H1 (cell line): ENCODE measurements around the gene GABRG3. TPM values are rescaled to one million over a fixed set of nuclear protein-coding genes. Genes with fewer than 3 reads are reported as not detected.

ENCODE experiments used
- CTCF ChIA-PET: fragments of 300-600 bp; sonication (Branson Sonifier 250); formaldehyde crosslinking; loops from one replicate; lab custom pipeline; 2021; ENCODE audit not compliant: partially characterized antibody; lab: Charles Lee
- POLR2A ChIA-PET: fragments of 300-600 bp; sonication (Branson Sonifier 250); formaldehyde crosslinking; loops from one replicate; lab custom pipeline; 2021; ENCODE audit warnings: inconsistent platforms; ENCODE audit not compliant: partially characterized antibody; lab: Charles Lee
- DNase-seq, 2 experiments: peaks; one replicate each; pipeline versions ENCODE4 v3.0.0 to v3.0.0-alpha.2; 2010 to 2022; ENCODE audit warnings: low spot score in 2 of 2, low read depth in 1 of 2, mixed read lengths in 1 of 2
- FAIRE-seq: peaks from 2 replicates; lab custom pipeline; 2011; peaks lifted over from hg19 to GRCh38; lab: Jason Lieb, UNC
- H2AFZ ChIP-seq: 2 replicates; pipeline ENCODE4 v1.8.1; 2012; ENCODE audit warnings: low read length, inconsistent platforms
- H2AK5ac ChIP-seq: 2 replicates; pipeline ENCODE4 v1.6.1; 2013; ENCODE audit warnings: low read depth, low read length
- H2BK120ac ChIP-seq: replicated peaks from 2 replicates; pipeline ENCODE3; 2013; ENCODE audit warnings: low read depth, low read length, inconsistent platforms
- H2BK12ac ChIP-seq: 2 replicates; pipeline ENCODE4 v1.6.1; 2013; ENCODE audit warnings: low read depth, low read length
- H2BK15ac ChIP-seq: 2 replicates; pipeline ENCODE4 v1.6.1; 2013; ENCODE audit warnings: low read length
- H2BK20ac ChIP-seq: 2 replicates; pipeline ENCODE4 v1.6.1; 2013; ENCODE audit warnings: low read length
- H2BK5ac ChIP-seq: 2 replicates; pipeline ENCODE4 v1.6.1; 2013; ENCODE audit warnings: low read depth, low read length
- H3K14ac ChIP-seq: 2 replicates; pipeline ENCODE4 v1.6.1; 2013; ENCODE audit warnings: inconsistent platforms; ENCODE audit not compliant: insufficient read length
- H3K18ac ChIP-seq: 2 replicates; pipeline ENCODE4 v1.6.1; 2013; ENCODE audit warnings: low read length; ENCODE audit errors: extremely low read depth
- H3K23ac ChIP-seq: 2 replicates; pipeline ENCODE4 v1.6.1; 2013; ENCODE audit warnings: inconsistent platforms; ENCODE audit not compliant: insufficient read length
- H3K23me2 ChIP-seq: 2 replicates; pipeline ENCODE4 v1.6.1; 2013; ENCODE audit warnings: low read depth, low read length
- H3K27ac ChIP-seq: 2 replicates; pipeline ENCODE4 v1.6.1; 2011; ENCODE audit warnings: low read depth, low read length, inconsistent platforms
- H3K27me3 ChIP-seq, 4 experiments: replicated peaks in 1 of 4; 1 replicate in 1 of 4; 2 replicates in 3 of 4; pipeline versions ENCODE4 v1.6.1 to v1.8.1; 2011 to 2013; ENCODE audit warnings: low read length in 3 of 4, mild to moderate bottlenecking in 3 of 4, inconsistent platforms in 2 of 4, mixed read lengths in 2 of 4, moderate library complexity in 1 of 4; ENCODE audit not compliant: control insufficient read depth in 3 of 4, insufficient read depth in 3 of 4; ENCODE audit errors: extremely low read depth in 1 of 4
- H3K36me3 ChIP-seq, 4 experiments: 2 replicates each; pipeline versions ENCODE4 v1.6.1 to v1.8.1; 2011 to 2013; ENCODE audit warnings: mild to moderate bottlenecking in 4 of 4, low read length in 3 of 4, moderate library complexity in 2 of 4, control low read depth in 1 of 4, inconsistent platforms in 1 of 4; ENCODE audit not compliant: insufficient read depth in 4 of 4, control insufficient read depth in 2 of 4
- H3K4ac ChIP-seq: replicated peaks from 2 replicates; pipeline ENCODE3; 2013; ENCODE audit warnings: low read length, low read depth, mixed read lengths, inconsistent platforms; ENCODE audit not compliant: insufficient read length
- H3K4me1 ChIP-seq, 4 experiments: replicated peaks in 1 of 4; 1 replicate in 1 of 4; 2 replicates in 3 of 4; pipeline versions ENCODE4 v1.6.1 to v1.8.1; 2011 to 2013; ENCODE audit warnings: low read length in 3 of 4, inconsistent platforms in 2 of 4, mixed read lengths in 1 of 4; ENCODE audit not compliant: insufficient read depth in 4 of 4, control insufficient read depth in 3 of 4
- H3K4me2 ChIP-seq, 2 experiments: 2 replicates each; pipeline versions ENCODE4 v1.6.1 to v1.8.1; 2011 to 2013; ENCODE audit warnings: low read depth in 2 of 2, low read length in 2 of 2, control low read depth in 1 of 2, inconsistent platforms in 1 of 2, mild to moderate bottlenecking in 1 of 2; ENCODE audit not compliant: insufficient read depth in 1 of 2
- H3K4me3 ChIP-seq, 4 experiments: fragments of 200-600, 300-600 bp in 1 of 4; sonication (generic), shearing (Covaris generic), sonication (Bioruptor Twin) in 1 of 4; 2 replicates each; pipeline versions ENCODE4 v1.5.1 to v1.8.1; 2011 to 2016; ENCODE audit warnings: low read length in 4 of 4, low read depth in 3 of 4, control low read depth in 2 of 4, inconsistent platforms in 2 of 4, mild to moderate bottlenecking in 2 of 4, mixed read lengths in 1 of 4, moderate library complexity in 1 of 4; ENCODE audit not compliant: insufficient read depth in 2 of 4; ENCODE audit errors: extremely low read depth in 1 of 4
- H3K56ac ChIP-seq: replicated peaks from 2 replicates; pipeline ENCODE3; 2013; ENCODE audit warnings: low read depth, mild to moderate bottlenecking, mixed read lengths, low read length, inconsistent platforms; ENCODE audit not compliant: insufficient read length
- H3K79me1 ChIP-seq: 2 replicates; pipeline ENCODE4 v1.6.1; 2013; ENCODE audit warnings: low read depth, low read length, control low read depth
- H3K79me2 ChIP-seq, 2 experiments: 2 replicates each; pipeline versions ENCODE4 v1.6.1 to v1.8.1; 2012 to 2013; ENCODE audit warnings: low read length in 2 of 2, mild to moderate bottlenecking in 2 of 2, inconsistent platforms in 1 of 2; ENCODE audit not compliant: insufficient read depth in 2 of 2, control insufficient read depth in 1 of 2
- H3K9ac ChIP-seq, 4 experiments: replicated peaks in 1 of 4; 1 replicate in 1 of 4; 2 replicates in 3 of 4; pipeline versions ENCODE4 v1.6.1 to v1.8.1; 2011 to 2013; ENCODE audit warnings: low read depth in 3 of 4, low read length in 3 of 4, control low read depth in 2 of 4, mild to moderate bottlenecking in 2 of 4, moderate library complexity in 2 of 4, inconsistent platforms in 1 of 4; ENCODE audit errors: extremely low read depth in 1 of 4
- H3K9me3 ChIP-seq, 2 experiments: 2 replicates each; pipeline versions ENCODE4 v1.6.1 to v1.8.1; 2012 to 2013; ENCODE audit warnings: mild to moderate bottlenecking in 2 of 2, moderate library complexity in 2 of 2, control low read depth in 1 of 2, inconsistent platforms in 1 of 2, low read depth in 1 of 2, low read length in 1 of 2, mixed read lengths in 1 of 2; ENCODE audit not compliant: insufficient read depth in 2 of 2
- H4K20me1 ChIP-seq, 2 experiments: replicated peaks in 1 of 2; 2 replicates each; pipeline versions ENCODE3 to v1.8.1; 2011 to 2013; ENCODE audit warnings: inconsistent platforms in 2 of 2, low read length in 2 of 2, mild to moderate bottlenecking in 1 of 2; ENCODE audit not compliant: insufficient read depth in 2 of 2, control insufficient read depth in 1 of 2
- H4K5ac ChIP-seq: 2 replicates; pipeline ENCODE4 v1.6.1; 2013; ENCODE audit warnings: low read length, low read depth, mixed read lengths, inconsistent platforms; ENCODE audit not compliant: insufficient read length
- H4K8ac ChIP-seq: 2 replicates; pipeline ENCODE4 v1.8.0; 2013; ENCODE audit warnings: mild to moderate bottlenecking, moderate library complexity, low read length, inconsistent platforms; ENCODE audit not compliant: insufficient read depth; ENCODE audit errors: extremely low read depth
- H4K91ac ChIP-seq: replicated peaks from 2 replicates; pipeline ENCODE3; 2013; ENCODE audit warnings: low read length, mixed read lengths, inconsistent platforms; ENCODE audit not compliant: insufficient read length
- BCL11A ChIP-seq, 2 experiments: IDR thresholded peaks; one replicate each; pipeline ENCODE4 v1.6.1; 2011; ENCODE audit warnings: low read depth in 2 of 2, low read length in 2 of 2, mild to moderate bottlenecking in 2 of 2
- CHD1 ChIP-seq: IDR thresholded peaks from 2 replicates; pipeline ENCODE4 v1.6.1; 2012; ENCODE audit warnings: low read depth, low read length, improper control_type of control experiment
- EZH2 ChIP-seq: fragments of 200-600 bp; sonication (generic); IDR thresholded peaks from 2 replicates; pipeline ENCODE4 v1.7.1; 2012; ENCODE audit warnings: low read depth, mild to moderate bottlenecking, moderate library complexity, low read length, inconsistent platforms; ENCODE audit not compliant: severe bottlenecking
- JUND ChIP-seq: IDR thresholded peaks from 2 replicates; pipeline ENCODE4 v1.6.1; 2011; ENCODE audit warnings: mild to moderate bottlenecking, improper control_type of control experiment, low read length
- MAFK ChIP-seq: IDR thresholded peaks from 2 replicates; pipeline ENCODE4 v1.6.1; 2012; ENCODE audit warnings: low read depth, mild to moderate bottlenecking, improper control_type of control experiment, low read length
- NANOG ChIP-seq: IDR thresholded peaks from 2 replicates; pipeline ENCODE4 v1.6.1; 2011; ENCODE audit warnings: low read length, low read depth, mild to moderate bottlenecking, inconsistent platforms; ENCODE audit not compliant: insufficient read depth, poor library complexity, severe bottlenecking
- POLR2AphosphoS5 ChIP-seq: IDR thresholded peaks from 2 replicates; pipeline ENCODE4 v1.6.1; 2011; ENCODE audit warnings: low read depth, low read length
- POU5F1 ChIP-seq: IDR thresholded peaks from 2 replicates; pipeline ENCODE4 v1.6.1; 2011; ENCODE audit warnings: low read depth, mild to moderate bottlenecking, low read length, moderate library complexity
- RAD21 ChIP-seq, 2 experiments: IDR thresholded peaks in 1 of 2; conservative IDR thresholded peaks in 1 of 2; 2 replicates each; pipeline ENCODE4 v1.6.1; 2011; ENCODE audit warnings: low read depth in 2 of 2, low read length in 2 of 2, improper control_type of control experiment in 1 of 2, inconsistent platforms in 1 of 2, mild to moderate bottlenecking in 1 of 2, moderate library complexity in 1 of 2
- RNF2 ChIP-seq: fragments of 200-900, 300-1000 bp; sonication (generic); IDR thresholded peaks from 2 replicates; pipeline ENCODE4 v1.7.1; 2016; ENCODE audit warnings: borderline replicate concordance, low read depth, mild to moderate bottlenecking, antibody characterized with exemption, low read length; ENCODE audit not compliant: poor library complexity, severe bottlenecking; ENCODE audit errors: missing control alignments
- SIN3A ChIP-seq, 2 experiments: IDR thresholded peaks in 1 of 2; conservative IDR thresholded peaks in 1 of 2; 2 replicates each; pipeline ENCODE4 v1.6.1; 2011 to 2012; ENCODE audit warnings: low read length in 2 of 2, improper control_type of control experiment in 1 of 2, low read depth in 1 of 2, mild to moderate bottlenecking in 1 of 2
- SIRT6 ChIP-seq: IDR thresholded peaks from one replicate; pipeline ENCODE4 v1.7.1; 2012; ENCODE audit warnings: low read length, inconsistent platforms
- TAF1 ChIP-seq: IDR thresholded peaks from 2 replicates; pipeline ENCODE4 v1.6.1; 2011; ENCODE audit warnings: mild to moderate bottlenecking, low read depth, low read length
- ZNF274 ChIP-seq: IDR thresholded peaks from 2 replicates; pipeline ENCODE4 v1.7.0; 2012; ENCODE audit warnings: low read length, borderline replicate concordance; ENCODE audit errors: extremely low read depth
- WGBS, 2 experiments: shearing (Covaris generic) in 1 of 2; methylation state at CpG; one replicate each; pipeline versions ENCODE4 v1.1.6 to v1.1.7; 2013 to 2015; ENCODE audit warnings: low lambda C conversion rate in 2 of 2, mixed read lengths in 2 of 2, inconsistent platforms in 1 of 2, low coverage in 1 of 2, missing lambda C conversion rate in 1 of 2; ENCODE audit not compliant: insufficient replicate concordance in 2 of 2, insufficient coverage in 1 of 2, insufficient read length in 1 of 2; ENCODE audit errors: extremely low coverage in 1 of 2, missing lambda C conversion rate in 1 of 2; 5-methylcytosine and 5-hydroxymethylcytosine counted together
- polyA plus RNA-seq, 7 experiments: library from polyadenylated mRNA; depleted of rRNA in 3 of 7; stranded (reverse) in 5 of 7; unstranded in 2 of 7; fragments of >200 nt in 5 of 7; fragments of 200-250 nt in 2 of 7; gene quantifications; 1 replicate in 5 of 7; 2 replicates in 1 of 7; 4 replicates in 1 of 7; pipeline versions ENCODE4 v1.2.1 to v1.2.3, GENCODE V29; 2011 to 2013; ENCODE audit warnings: missing spikeins in 2 of 7, mixed read lengths in 2 of 7
- total RNA-seq: library from RNA; stranded (reverse); fragmentation: NEBNext Ultra II Directional; extraction: Animal tissue kit (Norgen Biotek cat#: 25700); gene quantifications from 2 replicates; pipeline ENCODE4 v1.2.1, GENCODE V29; 2021

The GABRG3 gene
- total and polyA plus RNA-seq, 2 of the 8 experiments (the other 6 are each of a cell fraction or from before 2014, with no cell fraction given) = 0.17 to 0.80 TPM

DNA sequence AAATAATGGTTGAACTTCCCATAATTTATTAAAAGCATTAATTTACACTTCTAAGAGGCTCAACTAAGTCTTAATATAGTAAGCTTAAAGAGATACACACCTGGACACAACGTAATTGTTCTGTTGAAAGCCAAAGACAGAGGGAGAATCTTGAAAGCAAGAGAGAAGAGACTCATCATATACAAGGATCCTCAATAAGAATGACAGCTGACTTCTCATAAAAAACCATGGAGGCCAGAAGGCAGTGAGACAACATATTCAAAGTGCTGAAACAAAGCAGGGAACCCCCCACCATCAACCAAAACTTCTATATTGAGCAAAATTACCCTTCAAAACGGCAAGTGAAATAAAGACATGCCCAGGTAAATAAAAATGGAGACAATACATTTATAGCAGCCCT is 16.6 kb upstream of the GABRG3 start:
- Histone ChIP-seq H4K8ac (no peak overlapping the region), H2BK5ac (no peak overlapping the region), H3K4me2 (no peak overlapping the region), H3K56ac (no peak overlapping the region), H3K4me3 (no peak overlapping the region), H3K4me1 (no peaks in the 10 kb centered on the region), H3K27ac (no peak overlapping the region), H2AFZ (no peak overlapping the region), H2BK12ac (no peak overlapping the region), H2BK20ac (no peak overlapping the region), H3K9me3 (peaks cover 8 to 10% of the 10 kb centered on the region in 2 experiments; a peak in 1 of 4 replicates), H4K91ac (no peak overlapping the region), H2BK120ac (no peak overlapping the region), H3K36me3 (peaks cover 0 to 2% (median 0%) of the 10 kb centered on the region in 4 experiments; a peak in 1 of 8 replicates), H3K79me2 (no peaks in the 10 kb centered on the region), H2AK5ac (no peak overlapping the region), H3K79me1 (no peaks in the 10 kb centered on the region), H3K23me2 (no peaks in the 10 kb centered on the region), H3K14ac (no peak overlapping the region), H4K5ac (no peak overlapping the region), H3K9ac (no peak overlapping the region), H3K23ac (no peak overlapping the region), H2BK15ac (no peak overlapping the region), H3K27me3 (no peaks in the 10 kb centered on the region), H4K20me1 (no peaks in the 10 kb centered on the region), H3K18ac (no peak overlapping the region), H3K4ac (no peak overlapping the region)
- DNase-seq (no peak), FAIRE-seq (no peak)
- CTCF ChIA-PET = interaction anchor here (2.3 kb wide), 1 partner anchor 64 kb away, joined by 6 read pairs; no protein-coding TSS in a partner anchor
- WGBS, 2 experiments = 75% methylated on average over 2 of the region's 2 CpGs; no CpG with 5 or more reads in 1 of the 2 experiments
- POLR2A ChIA-PET = no interaction called here
- TF ChIP-seq TAF1 (no peak), SIN3A (conservative IDR thresholded peaks at IDR 0.05 in 1 of 2, IDR thresholded peaks at IDR 0.05 in 1 of 2; ENCODE audit: low read depth in 1 of 2, low read length in 2 of 2) (no peak), MAFK (no peak), RAD21 (IDR thresholded peaks at IDR 0.05 in 1 of 2, conservative IDR thresholded peaks at IDR 0.05 in 1 of 2; ENCODE audit: low read depth in 2 of 2, low read length in 2 of 2) (no peak), BCL11A (IDR thresholded peaks at IDR 0.05; ENCODE audit: low read depth in 2 of 2, low read length in 2 of 2) (no peak), CHD1 (no peak), ZNF274 (no peak), NANOG (no peak), POLR2AphosphoS5 (no peak), SIRT6 (no peak), POU5F1 (no peak), EZH2 (no peak), JUND (no peak), RNF2 (no peak)
